HG03095 (cell line): ENCODE measurements around the gene ADRA2B.
"Not testable (repeated sequence)": the region's sequence is repeated elsewhere in the genome, so short reads cannot be mapped to it uniquely, and the experiment has no call there.

Experiments
- ATAC-seq: cut with Tn5 transposase; IDR thresholded peaks from one replicate; pipeline ENCODE4 v1.9.1; 2021; ENCODE audit warnings: moderate library complexity; ENCODE audit not compliant: unreplicated experiment

The ADRA2B gene

GRCh38 chr2:96091141-96091710 is 25.1 kb downstream of the ADRA2B start:
- no peak for ATAC-seq

DNA sequence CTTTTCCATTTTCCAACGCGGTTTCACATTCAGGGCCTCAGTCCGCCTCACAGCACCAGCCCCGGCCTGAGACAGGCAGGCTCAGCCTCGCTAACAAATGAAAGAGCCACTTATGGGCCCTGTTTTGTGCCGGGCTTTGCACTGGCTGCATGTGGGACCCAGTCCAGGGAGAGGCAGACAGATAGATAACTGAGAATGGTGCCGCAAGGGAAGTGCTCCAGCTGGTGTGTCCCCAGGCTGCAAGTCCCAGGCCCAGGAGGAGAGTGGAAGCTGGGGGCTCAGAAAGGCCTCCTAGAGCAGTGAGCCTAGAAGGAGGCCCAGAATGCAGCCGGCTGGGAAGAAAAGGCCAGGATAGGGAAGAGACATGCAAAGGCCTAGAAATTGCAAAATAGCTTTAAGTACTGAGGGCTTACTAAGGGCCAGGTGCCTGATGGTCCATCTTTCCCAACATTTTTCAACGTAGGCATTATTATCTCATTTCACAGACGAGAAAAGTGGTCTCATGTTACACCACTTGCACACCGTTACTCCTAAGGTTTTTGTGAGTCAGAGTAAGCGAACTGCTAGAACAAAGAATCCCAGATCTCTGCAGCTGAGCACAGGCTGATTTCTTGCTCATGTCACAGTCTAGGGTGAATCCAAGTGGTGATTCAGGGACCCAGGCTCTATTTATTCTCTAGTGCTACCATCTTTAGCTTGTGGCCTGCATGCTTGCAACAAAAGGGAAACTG is 26.0 kb downstream of the ADRA2B start:
- ATAC-seq, result no peak

GRCh38 chr2:96089356-96090195 is 26.8 kb downstream of the ADRA2B start:
- ATAC-seq, result no peak

GRCh38 chr2:96088340-96089335 is 27.7 kb downstream of the ADRA2B start:
- ATAC-seq, result no peak

DNA sequence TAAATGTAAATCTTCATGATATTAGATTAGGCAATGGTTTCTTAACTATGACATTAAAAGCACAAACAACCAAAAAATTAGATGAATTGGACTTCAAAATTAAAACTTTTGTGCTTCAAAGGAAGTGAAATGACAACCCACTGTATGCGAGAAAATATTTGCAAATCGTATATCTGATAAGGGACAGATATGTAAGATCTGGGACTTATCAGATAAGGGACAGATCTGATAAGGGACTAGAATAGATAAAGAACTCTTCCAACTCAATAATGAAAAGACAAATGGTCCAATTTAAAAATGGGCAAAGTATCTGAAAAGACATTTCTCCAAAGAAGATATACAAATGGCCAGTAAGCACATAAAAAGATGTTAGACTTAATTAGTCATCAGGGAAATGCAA is 29.2 kb downstream of the ADRA2B start:
- no peak for ATAC-seq

DNA sequence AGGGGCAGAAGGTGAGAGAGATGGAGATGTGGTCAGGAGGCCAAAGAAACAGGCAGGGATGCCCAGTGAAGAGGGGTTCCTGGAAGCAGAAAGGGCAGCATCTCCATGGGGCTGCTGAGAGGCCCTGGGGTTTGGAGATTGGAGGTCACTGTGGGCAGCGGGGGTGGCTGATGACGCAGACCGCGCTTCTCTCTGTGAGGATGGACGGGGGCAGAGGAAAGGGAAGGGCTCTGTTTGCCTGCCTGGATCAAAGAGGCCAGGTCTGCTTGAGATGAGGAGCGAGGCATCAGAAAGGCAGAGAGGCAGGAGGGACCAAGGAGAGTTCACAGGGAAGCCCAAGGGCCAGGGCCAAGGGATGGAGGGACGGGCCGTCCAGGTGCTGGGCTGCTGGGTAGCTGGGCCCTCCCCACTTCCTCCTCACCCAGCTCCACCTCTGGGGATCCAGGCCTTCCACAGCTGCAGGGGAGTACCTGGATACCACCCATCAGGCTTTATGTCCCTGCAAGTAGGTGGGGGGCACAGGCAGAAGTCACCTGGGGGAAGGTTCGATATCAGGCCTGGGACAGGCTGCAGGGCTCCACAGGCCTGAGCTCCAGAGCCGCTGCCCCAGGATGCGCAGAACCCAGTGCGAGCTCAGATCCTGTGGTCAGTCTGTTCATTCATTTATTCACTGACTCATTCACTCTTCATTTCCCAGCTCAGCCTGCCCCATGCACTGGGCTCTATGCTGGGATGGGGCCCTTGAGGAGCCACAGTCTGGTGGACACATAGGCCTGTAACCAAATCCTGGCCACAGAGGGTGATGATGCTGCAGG is 30.6 kb downstream of the ADRA2B start:
- no peak for ATAC-seq

DNA sequence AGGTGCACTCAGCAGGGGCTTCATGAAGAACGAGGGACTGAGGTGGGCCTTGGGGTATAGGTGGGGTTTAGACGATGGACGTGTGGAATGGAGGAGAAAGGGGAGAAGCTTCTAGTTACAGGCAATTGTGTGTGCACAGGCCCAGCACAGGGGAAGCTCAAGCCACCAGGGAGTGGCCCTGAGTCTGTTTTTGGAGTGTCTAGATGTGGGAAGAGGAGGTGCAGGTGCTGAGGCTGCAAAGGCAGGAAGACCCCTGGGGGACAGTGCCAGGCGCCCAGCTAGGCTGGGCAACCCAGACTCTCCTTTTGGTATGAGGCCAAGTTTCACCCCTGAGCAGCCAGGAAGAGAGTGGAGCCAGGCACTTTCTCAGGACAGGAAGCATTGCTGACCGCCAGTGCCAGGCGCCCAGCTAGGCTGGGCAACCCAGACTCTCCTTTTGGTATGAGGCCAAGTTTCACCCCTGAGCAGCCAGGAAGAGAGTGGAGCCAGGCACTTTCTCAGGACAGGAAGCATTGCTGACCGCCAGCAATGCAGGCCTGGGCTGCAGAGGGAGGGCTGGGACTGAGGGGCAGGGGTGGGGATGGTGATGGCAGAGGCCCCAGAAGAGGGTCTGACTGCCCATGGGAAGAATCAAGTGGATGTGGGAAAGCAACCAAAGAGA is 31.4 kb downstream of the ADRA2B start:
- ATAC-seq, result not testable (repeated sequence)

DNA sequence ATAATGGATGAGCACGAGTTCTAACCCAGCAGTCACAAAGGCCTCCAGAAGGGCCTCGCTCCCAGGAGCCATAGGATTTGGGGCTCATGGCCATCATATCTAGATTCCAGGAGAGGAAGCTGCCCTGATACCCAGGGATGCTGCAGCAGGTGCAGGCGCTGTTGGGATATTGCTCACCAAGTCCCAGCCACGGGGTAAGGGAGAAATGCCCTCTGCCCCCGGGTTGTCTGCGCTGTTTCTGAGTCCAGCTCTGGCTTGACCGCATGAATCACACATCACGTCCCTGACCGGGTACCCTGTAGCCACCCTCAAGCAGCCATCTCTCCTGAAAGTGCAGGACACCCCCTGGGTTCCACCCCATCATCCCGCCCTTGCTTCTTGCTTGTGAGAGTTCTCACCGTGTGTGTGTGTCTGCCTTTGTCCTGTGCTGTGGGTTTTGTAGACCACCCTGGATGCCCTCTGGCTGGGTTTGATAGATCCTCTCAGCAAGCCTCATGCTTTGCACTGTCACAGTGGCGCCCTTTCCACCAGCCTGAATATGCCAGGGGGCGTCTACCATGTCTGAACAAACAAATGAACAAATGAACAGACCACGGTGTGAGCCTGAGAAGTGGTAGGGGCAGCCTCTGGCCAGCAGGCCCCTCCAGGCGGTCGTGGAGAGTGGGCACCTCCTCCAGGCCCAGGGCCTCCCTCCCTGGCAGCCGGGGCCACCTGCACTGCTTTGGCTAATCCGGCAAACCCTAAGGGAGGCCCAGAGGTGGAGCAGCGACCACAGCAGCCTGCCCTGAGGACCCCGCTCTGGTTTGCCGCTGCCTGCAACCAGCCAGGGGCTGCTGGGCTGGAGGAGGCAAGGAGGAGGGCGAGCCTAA is 32.1 kb downstream of the ADRA2B start:
- ATAC-seq, result no peak

GRCh38 chr2:96083064-96083939 is 33.1 kb downstream of the ADRA2B start:
- no peak for ATAC-seq

- ATAC-seq, result no peak
These were observed 33.9 kb downstream of the ADRA2B start for GRCh38 chr2:96082211-96083063.

GRCh38 chr2:96081042-96081441 is 35.3 kb downstream of the ADRA2B start:
- ATAC-seq, result no peak

DNA sequence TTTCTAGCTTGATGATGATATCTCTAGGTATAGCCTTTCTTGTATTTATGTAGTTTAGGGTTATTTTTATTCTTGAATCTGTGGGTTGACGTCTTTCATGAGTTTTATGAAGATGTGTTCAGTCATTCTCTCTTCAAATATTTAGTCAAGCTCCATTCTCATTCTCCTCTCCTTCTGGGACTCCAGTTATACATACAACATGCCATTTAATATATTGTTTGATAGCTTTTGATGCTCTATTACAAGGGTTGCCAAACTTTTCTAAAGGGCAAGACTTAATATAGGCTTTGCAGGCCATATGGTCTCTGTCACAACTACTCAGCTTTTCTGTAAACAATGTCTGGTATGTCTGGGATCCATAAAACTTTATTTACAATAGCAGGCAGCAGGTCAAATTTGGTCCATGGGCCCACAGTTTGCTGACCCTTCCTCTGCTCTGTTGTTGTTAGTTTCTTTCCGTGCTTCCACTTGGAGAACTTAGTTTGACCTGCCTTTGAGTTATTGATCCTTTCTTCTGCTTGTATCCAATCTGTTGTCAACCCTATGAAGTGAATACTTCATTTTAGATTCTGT is 41.1 kb downstream of the ADRA2B start:
- no peak for ATAC-seq

DNA sequence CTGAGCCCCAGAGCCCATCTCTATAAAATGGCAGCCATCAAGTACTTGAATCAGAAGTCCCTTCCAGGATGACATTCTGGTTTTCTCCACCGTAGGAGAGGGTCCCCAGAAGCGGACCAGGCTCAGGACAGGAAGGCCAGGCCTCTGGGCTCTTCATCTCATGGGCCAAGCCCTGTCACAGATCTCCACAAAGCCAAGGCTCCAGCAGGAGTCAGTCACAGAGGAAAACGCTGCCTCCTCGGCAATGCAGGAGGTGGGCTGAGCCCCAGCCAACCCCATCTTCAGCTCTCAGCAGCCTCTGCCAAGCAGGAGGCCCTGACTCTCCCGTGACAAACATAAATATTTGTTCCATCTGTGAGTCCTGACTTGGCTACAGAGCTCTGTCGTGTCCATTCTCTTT is 42.2 kb downstream of the ADRA2B start:
- ATAC-seq, result no peak

DNA sequence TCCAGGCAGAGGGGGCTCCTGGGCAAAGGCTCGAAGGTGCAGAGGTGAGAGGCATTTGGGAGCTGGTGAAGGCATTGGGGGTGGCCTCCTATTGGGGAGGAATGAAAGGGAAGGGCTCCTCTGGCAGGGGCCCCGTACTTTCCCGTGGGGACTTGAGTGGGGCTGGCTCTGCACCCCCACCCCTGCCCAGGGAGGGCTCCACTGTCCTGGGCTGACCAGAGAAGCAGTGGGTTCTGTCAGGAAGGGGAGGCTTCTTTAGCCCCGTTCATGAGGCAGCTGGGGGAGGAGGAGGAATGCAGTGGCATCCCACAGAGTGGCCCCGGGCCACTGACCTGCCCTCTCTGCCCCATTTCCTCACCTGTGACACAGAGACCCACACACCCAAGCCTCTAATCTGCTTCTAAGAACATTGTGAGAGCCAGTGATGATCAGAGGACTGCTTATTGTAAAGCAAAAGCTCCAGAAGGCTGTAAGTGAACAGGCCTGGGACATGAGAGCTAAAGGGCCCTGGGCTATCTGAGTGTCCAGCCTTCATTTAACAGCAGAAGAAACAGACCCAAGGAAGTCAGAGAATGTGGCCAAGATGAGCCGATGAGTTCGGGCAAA is 43.1 kb downstream of the ADRA2B start:
- no peak for ATAC-seq

GRCh38 chr2:96072746-96073145 is 43.6 kb downstream of the ADRA2B start:
- ATAC-seq, result no peak

DNA sequence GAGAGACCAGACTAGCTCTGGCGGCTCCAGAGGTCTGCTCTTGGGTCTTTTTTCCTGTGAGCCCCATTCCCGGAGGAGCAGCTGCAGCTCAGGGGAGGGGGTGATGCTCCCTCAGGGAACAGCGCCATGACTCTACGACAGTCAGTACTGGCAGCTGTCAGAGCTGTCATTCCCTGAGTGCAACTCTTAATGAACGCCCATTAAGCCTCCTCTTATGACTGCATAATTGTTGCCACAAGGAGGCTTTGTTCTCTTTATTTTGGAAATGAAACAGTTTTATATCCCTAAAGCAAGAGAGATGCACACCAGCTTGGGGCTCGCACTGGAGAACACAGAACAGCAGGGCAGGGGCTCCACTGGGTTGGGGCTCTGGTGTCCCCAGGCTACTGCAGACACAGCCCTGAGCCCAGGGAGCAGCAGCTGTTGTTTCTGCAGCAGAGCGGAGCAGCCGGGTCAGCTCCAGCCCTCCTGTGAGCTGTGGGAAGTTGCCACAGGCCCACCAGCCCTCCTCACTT is 44.3 kb downstream of the ADRA2B start:
- not testable (repeated sequence) for ATAC-seq
